B cell (primary cell): ENCODE measurements around the gene NOL4L. TPM values are rescaled to one million over a fixed set of nuclear protein-coding genes. Genes with fewer than 3 reads are reported as not detected.

Source experiments
- ATAC-seq: fragments of 200-7000 bp; cut with Tn5 transposase; one replicate; pipeline ENCODE4 v1.10.0; 2021; ENCODE audit warnings: low read depth, mild to moderate bottlenecking, moderate number of reproducible peaks, moderate library complexity
- CTCF ChIA-PET: fragments of 350-600 bp; sonication (Branson Sonifier 250); formaldehyde crosslinking; loops from one replicate; lab custom pipeline; 2021; ENCODE audit warnings: antibody characterized with exemption, inconsistent platforms; lab: Charles Lee
- POLR2A ChIA-PET: fragments of 350-600 bp; sonication (Branson Sonifier 250); formaldehyde crosslinking; loops from one replicate; lab custom pipeline; 2021; ENCODE audit warnings: antibody characterized with exemption; lab: Charles Lee
- DNase-seq: peaks from one replicate; pipeline ENCODE4 v3.0.0; 2013
- H2AFZ ChIP-seq: 2 replicates; pipeline ENCODE4 v1.6.1; 2012; ENCODE audit warnings: mild to moderate bottlenecking, low read depth, low read length; ENCODE audit not compliant: insufficient read depth, poor library complexity, severe bottlenecking
- H3K27ac ChIP-seq, 2 donors: 1 replicate in 1 of 2; 2 replicates in 1 of 2; pipeline ENCODE4 v1.5.1; 2012 to 2013; ENCODE audit warnings: low read length in 2 of 2, mild to moderate bottlenecking in 2 of 2, moderate library complexity in 1 of 2
- H3K27me3 ChIP-seq, 4 experiments: fragments of 200-600 bp in 1 of 4; sonication (generic) in 1 of 4; replicated peaks in 1 of 4; 1 replicate in 2 of 4; 2 replicates in 2 of 4; pipeline versions ENCODE4 v1.6.1 to v1.7.0; 2013 to 2016; ENCODE audit warnings: low read length in 3 of 4, mild to moderate bottlenecking in 2 of 4, mixed read lengths in 1 of 4, moderate library complexity in 1 of 4; ENCODE audit not compliant: insufficient read depth in 4 of 4, control insufficient read depth in 3 of 4; ENCODE audit errors: control extremely low read depth in 1 of 4
- H3K36me3 ChIP-seq, 2 experiments: replicated peaks in 1 of 2; 1 replicate in 1 of 2; 2 replicates in 1 of 2; pipeline versions ENCODE4 v1.6.1 to v1.7.1; 2013; ENCODE audit warnings: low read length in 1 of 2; ENCODE audit not compliant: insufficient read depth in 2 of 2, control insufficient read depth in 1 of 2; ENCODE audit errors: control extremely low read depth in 1 of 2, extremely low read depth in 1 of 2
- H3K4me1 ChIP-seq, 2 donors: fragments of 200-600 bp in 1 of 2; sonication (generic) in 1 of 2; 1 replicate in 1 of 2; 2 replicates in 1 of 2; pipeline versions ENCODE4 v1.5.1 to v1.6.1; 2013 to 2017; ENCODE audit warnings: low read length in 2 of 2; ENCODE audit not compliant: control insufficient read depth in 2 of 2, insufficient read depth in 2 of 2
- H3K4me2 ChIP-seq: replicated peaks from 2 replicates; pipeline ENCODE3; 2012; ENCODE audit warnings: mild to moderate bottlenecking, low read depth, low read length; ENCODE audit not compliant: poor library complexity, severe bottlenecking
- H3K4me3 ChIP-seq, 5 experiments: fragments of 200-600 bp in 1 of 5; sonication (generic) in 1 of 5; 1 replicate in 3 of 5; 2 replicates in 2 of 5; pipeline versions ENCODE4 v1.5.1 to v1.7.0; 2011 to 2016; ENCODE audit warnings: low read length in 4 of 5, mild to moderate bottlenecking in 4 of 5, low read depth in 2 of 5, control low read depth in 1 of 5, moderate library complexity in 1 of 5; ENCODE audit not compliant: insufficient read depth in 1 of 5; ENCODE audit errors: control extremely low read depth in 1 of 5, extremely low read depth in 1 of 5
- H3K79me2 ChIP-seq: fragments of 200-600 bp; sonication (generic); one replicate; pipeline ENCODE4 v1.6.0; 2016; ENCODE audit warnings: low read length; ENCODE audit not compliant: control insufficient read depth, insufficient read depth
- H3K9ac ChIP-seq: fragments of 200-600 bp; sonication (generic); 2 replicates; pipeline ENCODE4 v1.6.1; 2017; ENCODE audit warnings: mild to moderate bottlenecking, low read length, moderate library complexity
- H3K9me3 ChIP-seq, 3 donors: one replicate each; pipeline versions ENCODE4 v1.6.1 to v1.7.1; 2013; ENCODE audit warnings: low read length in 2 of 3; ENCODE audit not compliant: control insufficient read depth in 2 of 3, insufficient read depth in 1 of 3; ENCODE audit errors: control extremely low read depth in 1 of 3
- H4K20me1 ChIP-seq: 2 replicates; pipeline ENCODE4 v1.6.0; 2012; ENCODE audit warnings: mild to moderate bottlenecking, low read length; ENCODE audit not compliant: insufficient read depth, control insufficient read depth, poor library complexity, severe bottlenecking
- H3K27ac Mint-ChIP-seq: one replicate; pipeline ENCODE4 v1.8.0; 2021; ENCODE audit warnings: mixed read lengths
- H3K27me3 Mint-ChIP-seq: one replicate; pipeline ENCODE4 v1.8.0; 2021; ENCODE audit warnings: mixed read lengths
- H3K4me1 Mint-ChIP-seq: one replicate; pipeline ENCODE4 v1.8.0; 2021; ENCODE audit warnings: mixed read lengths
- H3K4me3 Mint-ChIP-seq: one replicate; pipeline ENCODE4 v1.8.0; 2021; ENCODE audit warnings: mixed read lengths
- H3K9me3 Mint-ChIP-seq: one replicate; pipeline ENCODE4 v1.8.0; 2022; ENCODE audit warnings: mixed read lengths; ENCODE audit not compliant: insufficient read depth
- CTCF ChIP-seq: fragments of 200-600 bp; IDR thresholded peaks from one replicate; pipeline ENCODE4 v1.8.0; 2022; ENCODE audit warnings: antibody characterized with exemption, mild to moderate bottlenecking
- EZH2 ChIP-seq: IDR thresholded peaks from 2 replicates; pipeline ENCODE4 v1.6.1; 2012; ENCODE audit warnings: borderline replicate concordance, low read depth, mild to moderate bottlenecking, moderate library complexity, low read length; ENCODE audit not compliant: insufficient read depth, poor library complexity, severe bottlenecking
- WGBS: methylation state at CpG from one replicate; pipeline ENCODE4 v1.1.5; 2013; ENCODE audit warnings: missing lambda C conversion rate; ENCODE audit not compliant: insufficient coverage; 5-methylcytosine and 5-hydroxymethylcytosine counted together
- intact Hi-C: fragments of 100-400 bp; cut with micrococcal nuclease; formaldehyde crosslinking; loops from one replicate; pipeline ENCODE4 v1.10.0; 2022
- polyA plus RNA-seq: library from polyadenylated mRNA; depleted of rRNA; stranded (reverse); fragments of >200 nt; gene quantifications from 2 replicates; pipeline ENCODE4 v1.2.3, GENCODE V29; 2012
- total RNA-seq, 2 donors: library from RNA; stranded (reverse); fragments of 120-200 nt in 1 of 2; gene quantifications; 1 replicate in 1 of 2; 2 replicates in 1 of 2; pipeline versions ENCODE4 v1.2.3 to v1.2.4, GENCODE V29; 2013 to 2022

Gene NOL4L
- total and polyA plus RNA-seq, 2 donors (not counting 1 experiment from before 2014, with no cell fraction given): 6.5 to 7.9 TPM

GRCh38 chr20:32449057-32449889 lies 135.9 kb downstream of the NOL4L start:
- WGBS: 96% methylated on average over 6 of the region's 9 CpGs
- intact Hi-C loops: no loop called here
- H3K27ac ChIP-seq: no peak overlapping the region
- H3K9ac ChIP-seq: no peak overlapping the region
- Mint-ChIP-seq H3K27ac (peak overlapping the region; percentile 26), H3K4me1 (peaks cover 17% of the 10 kb centered on the region), H3K4me3 (no peak overlapping the region), H3K27me3 (no peaks in the 10 kb centered on the region), H3K9me3 (no peaks in the 10 kb centered on the region)
- no peak overlapping the region for H2AFZ ChIP-seq
- no peaks in the 10 kb centered on the region for H3K79me2 ChIP-seq
- ATAC-seq (no peak), DNase-seq (no peak)
- CTCF ChIA-PET: interaction anchor here (0.9 to 1.3 kb wide), 2 partner anchors 10 to 112 kb away, joined by 3 to 4 read pairs; no protein-coding TSS in a partner anchor
- POLR2A ChIA-PET: interaction anchor here (0.6 kb wide), 1 partner anchor 98 kb away, joined by 5 read pairs; no protein-coding TSS in a partner anchor
- no peaks in the 10 kb centered on the region for H3K27me3 ChIP-seq
- H3K36me3 ChIP-seq: peaks cover 0 to 2% of the 10 kb centered on the region in 2 experiments
- no peak overlapping the region for H3K4me2 ChIP-seq
- TF ChIP-seq EZH2: no peak
- TF ChIP-seq CTCF: no peak
- H4K20me1 ChIP-seq: no peaks in the 10 kb centered on the region
- peaks cover 5 to 19% of the 10 kb centered on the region in 2 donors for H3K4me1 ChIP-seq
- no peaks in the 10 kb centered on the region for H3K9me3 ChIP-seq
- H3K4me3 ChIP-seq: no peak overlapping the region
